ENCODE measurements around the gene APBB3.

APBB3 gene

DNA sequence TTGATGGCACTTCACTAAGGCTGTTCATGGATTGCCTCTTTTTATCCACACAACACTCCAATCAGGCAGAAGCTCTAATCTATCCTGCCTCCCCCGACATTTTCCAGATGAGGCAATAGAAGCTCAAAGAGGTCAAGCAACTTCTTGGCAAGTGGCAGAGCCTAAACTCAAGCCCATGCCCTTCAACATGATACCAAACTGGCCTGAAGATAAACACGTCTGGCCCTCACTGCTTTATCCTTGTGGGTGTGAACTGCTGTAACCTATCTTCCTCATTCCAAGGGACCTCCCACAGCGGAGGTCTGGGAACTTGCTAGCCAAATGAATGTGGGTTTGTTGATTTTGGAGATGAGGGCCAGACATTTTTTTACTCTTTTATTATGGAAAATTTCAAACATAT, 9.8 kb upstream of the APBB3 start:
- no peak for DNase-seq

- DNase-seq: no peak
Measured at GRCh38 chr5:140573683-140574082, 9.3 kb upstream of the APBB3 start.

GRCh38 chr5:140571105-140571504, 6.7 kb upstream of the APBB3 start:
- DNase-seq: no peak

GRCh38 chr5:140570488-140570887, 6.1 kb upstream of the APBB3 start:
- no peak for DNase-seq

DNA sequence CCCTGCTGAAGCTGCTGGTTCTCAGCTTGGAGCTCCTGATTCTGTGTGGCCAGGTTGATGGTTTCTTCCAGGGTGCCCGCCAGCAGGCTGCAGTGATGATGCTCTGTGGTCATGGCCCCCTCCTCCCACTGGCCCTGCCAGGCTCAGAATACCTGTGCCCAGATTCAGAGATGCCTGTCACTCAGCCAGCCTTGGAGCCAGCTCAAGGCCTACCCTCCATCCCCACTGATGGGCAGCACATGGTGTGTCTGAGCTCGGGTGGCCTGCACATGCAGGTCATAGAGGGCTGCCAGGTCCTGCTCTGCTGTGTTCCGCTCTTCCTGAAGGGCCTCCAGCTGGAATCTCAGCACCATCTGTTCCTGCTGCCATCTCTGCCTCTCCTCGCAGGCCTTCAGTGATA, 5.7 kb upstream of the APBB3 start:
- no peak for DNase-seq

DNA sequence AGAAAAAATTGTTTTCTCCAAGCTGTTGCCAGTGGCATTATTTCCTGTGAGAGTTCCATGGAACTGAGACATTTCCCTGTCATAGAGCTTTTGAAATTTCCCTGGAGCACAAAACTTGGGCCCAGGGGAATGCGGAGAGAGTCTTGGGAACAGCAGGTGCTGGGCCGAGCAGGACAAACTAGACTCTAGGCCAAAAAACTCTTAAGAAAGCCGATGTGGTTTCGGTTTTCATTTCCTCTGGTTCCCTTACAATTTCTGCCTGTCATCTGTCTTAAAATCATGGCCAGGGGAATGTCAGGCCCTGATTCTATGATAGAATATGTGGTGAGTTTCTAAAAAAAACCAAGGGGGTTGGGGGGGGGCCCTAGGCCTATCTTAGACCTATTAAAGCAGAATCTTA, 4.8 kb upstream of the APBB3 start:
- DNase-seq: no peak

- DNase-seq: no peak
Measured at GRCh38 chr5:140568443-140569063, 4.2 kb upstream of the APBB3 start.

DNA sequence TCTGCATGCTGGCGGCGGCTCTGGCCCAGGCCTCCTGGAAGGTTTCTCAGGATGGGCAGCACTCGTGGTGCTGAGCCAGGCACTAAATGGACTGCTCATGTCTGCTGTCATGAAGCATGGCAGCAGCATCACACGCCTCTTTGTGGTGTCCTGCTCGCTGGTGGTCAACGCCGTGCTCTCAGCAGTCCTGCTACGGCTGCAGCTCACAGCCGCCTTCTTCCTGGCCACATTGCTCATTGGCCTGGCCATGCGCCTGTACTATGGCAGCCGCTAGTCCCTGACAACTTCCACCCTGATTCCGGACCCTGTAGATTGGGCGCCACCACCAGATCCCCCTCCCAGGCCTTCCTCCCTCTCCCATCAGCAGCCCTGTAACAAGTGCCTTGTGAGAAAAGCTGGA, 3.5 kb upstream of the APBB3 start:
- no peak for DNase-seq

- DNase-seq: no peak
Measured at GRCh38 chr5:140567136-140567818, 2.9 kb upstream of the APBB3 start.

GRCh38 chr5:140566665-140567064, 2.3 kb upstream of the APBB3 start:
- no peak for DNase-seq

GRCh38 chr5:140565780-140566095, 1.3 kb upstream of the APBB3 start:
- DNase-seq: no peak

DNA sequence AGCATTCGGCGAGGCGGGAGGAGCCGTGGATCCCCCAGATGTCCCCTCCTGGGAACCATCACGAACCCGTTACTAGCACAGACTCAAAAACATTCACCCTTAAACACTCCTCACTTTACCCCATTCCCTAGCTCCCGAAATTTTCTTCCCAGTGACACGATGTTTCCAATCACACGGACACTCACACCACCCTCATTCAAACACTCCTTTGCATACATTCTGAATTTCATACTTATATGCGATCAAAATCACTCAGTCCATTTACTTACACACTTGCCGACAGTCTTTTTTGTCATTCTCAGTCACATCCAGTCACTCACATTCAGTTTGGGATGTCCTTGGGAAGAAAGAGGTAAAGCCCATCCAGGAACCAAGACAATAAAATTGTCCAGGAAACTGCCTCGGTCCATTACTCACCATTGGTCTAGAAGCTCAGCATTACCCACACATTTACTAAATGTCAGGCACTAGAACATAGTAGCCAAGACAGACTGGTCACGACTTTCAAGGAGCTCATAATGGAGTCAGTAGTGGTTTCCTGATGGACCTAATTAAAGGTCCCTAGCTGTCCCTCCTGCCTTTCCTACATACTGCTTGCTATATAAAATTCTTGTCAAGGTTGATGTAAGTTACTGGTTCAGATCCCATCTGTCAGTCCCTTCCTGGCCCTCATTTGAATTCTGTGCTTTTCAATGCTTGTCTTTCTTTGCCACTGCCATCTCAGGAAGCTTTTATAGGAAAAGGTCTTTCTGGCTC, 804 bp upstream of the APBB3 start:
- DNase-seq: no peak

- no peak for DNase-seq
Measured at GRCh38 chr5:140563596-140563995, 802 bp downstream of the APBB3 start.

DNA sequence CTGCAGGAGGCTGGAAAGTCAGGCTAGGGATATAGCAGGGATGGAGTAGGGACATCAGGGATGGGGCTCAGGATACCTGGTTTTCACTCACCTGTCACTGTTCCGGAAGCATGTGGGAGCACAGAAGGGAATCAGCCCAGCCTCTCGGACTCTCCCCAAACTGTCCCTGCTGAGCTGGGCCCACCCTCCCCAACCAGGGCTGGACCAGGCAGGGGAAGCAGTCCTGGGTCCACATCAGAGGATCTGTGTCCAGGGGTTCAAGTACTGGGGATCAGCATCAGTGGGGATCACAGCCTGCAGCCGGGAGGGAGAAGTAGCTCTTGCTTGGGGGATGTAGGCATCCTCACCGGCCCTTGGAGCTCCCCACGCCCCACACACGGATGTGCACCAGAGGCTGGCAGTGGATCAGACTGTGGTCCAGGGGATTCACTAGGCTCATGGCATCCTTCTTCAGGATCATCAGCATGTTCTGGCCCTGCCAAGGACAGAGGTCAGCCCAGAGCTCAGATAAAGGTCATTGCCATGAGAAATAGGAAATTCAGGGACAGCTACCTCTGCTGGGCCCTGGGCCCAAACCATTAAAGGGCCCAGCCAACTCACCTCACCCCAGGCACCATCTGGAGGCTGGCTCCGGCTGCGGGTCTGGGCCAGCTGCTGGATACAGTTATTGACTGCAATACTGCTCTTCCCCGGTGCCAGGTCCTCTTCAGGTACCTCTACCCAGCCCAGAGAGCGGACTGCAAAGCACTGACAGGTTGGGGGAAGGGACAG, 2.5 kb downstream of the APBB3 start:
- no peak for DNase-seq

GRCh38 chr5:140560227-140560626, 4.2 kb downstream of the APBB3 start:
- DNase-seq: no peak

DNA sequence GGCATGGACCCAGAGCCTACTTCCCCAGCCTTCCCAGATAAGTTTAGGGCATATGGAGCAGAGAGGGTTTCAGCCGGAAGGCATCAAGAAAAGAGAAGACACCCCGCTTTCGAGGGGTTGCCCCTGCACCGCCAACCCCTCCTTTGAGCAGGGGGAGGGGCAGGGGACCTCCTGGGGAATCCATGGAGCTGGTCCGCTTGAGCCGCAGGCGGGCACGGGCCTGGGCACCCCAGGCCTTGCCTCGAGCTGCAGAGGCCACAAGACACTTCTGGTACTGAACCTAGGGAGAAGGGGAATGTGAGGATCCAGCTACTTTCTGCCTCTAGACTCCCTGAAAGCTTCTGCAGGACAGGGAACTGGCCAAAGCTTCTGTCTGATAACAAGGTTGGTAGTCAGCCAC, 5.9 kb downstream of the APBB3 start:
- no peak for DNase-seq

DNA sequence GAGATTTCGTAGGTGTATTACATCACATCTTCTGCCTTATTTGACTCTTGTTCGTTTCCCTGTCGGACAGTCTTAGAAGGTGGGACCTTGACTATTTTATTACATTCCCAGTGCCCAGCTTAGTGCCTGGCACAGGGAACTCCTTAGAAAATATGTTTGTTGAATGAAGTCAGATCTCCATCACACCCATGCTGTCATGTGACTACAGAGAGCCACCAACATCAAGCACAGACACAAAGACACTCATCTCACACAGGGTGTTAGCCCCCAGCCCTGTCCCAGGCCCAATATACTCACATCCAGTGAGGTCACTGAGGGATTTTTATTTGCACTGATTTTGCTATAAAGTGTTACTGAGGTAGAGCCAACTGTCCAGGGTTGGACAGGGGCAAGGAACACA, 6.4 kb downstream of the APBB3 start:
- no peak for DNase-seq

DNA sequence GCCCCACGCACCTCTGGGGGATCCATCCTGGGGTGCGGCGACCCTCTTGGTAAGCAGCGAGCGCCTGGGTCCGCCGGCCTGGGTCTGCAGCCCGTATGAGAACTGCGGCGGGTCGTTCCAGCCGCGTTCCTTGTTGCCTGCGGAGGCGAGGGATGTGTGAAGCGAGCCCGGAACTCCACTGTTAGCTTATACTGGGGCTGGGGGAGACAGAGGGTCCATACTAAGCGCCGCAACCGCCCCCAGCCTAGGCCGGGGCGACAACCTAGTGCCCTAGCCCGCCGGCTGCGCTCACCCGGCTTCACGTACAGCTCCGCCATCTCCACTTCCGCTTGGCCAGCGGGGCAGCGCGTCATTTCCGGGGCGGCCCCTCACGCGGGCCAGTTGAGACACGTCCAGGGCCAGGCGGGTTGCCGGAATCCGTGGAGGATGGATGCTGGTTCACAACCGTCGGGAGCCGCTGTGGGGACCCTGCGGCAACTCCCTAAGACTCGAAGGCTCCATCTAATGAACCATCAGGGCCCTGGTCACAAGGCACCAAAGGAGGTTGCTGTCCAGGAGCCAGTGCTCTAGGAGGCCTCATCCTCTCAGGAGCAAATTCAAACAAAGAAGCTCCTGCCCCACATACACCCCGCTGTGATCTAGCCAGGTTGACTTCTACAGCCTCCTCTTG, 7.1 kb downstream of the APBB3 start, which contains the start of gene SRA1:
Gene SRA1 (minus strand): TSS at position 338 of the 670 bp plus-strand sequence. CDS start 21 bp downstream, at position 317.
- peak; percentile 80 to 91 for DNase-seq

GRCh38 chr5:140556438-140556837, 8.0 kb downstream of the APBB3 start:
- DNase-seq: no peak

GRCh38 chr5:140555747-140556312, 8.6 kb downstream of the APBB3 start:
- no peak for DNase-seq

GRCh38 chr5:140554454-140554853, 9.9 kb downstream of the APBB3 start:
- no peak for DNase-seq

DNA sequence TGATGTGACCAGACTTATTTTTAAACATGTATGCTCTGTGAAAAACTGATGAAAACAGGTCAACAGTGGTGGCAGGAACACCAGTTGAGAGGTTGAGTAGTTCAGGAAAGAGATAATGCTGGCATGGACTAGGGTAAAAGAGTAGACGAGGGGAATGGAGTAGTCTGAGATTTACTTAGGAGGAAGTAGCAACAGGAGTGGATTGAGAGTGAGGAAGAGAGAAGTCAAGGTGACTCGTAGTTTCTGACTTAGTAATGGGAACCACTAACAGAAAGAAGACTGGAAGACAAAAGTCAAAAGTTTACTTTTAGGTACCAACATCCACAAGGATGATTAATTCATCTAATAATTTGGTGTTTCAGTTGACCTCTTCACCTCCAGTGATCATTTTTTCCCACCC, 10.7 kb downstream of the APBB3 start:
- DNase-seq: no peak

GRCh38 chr5:140551872-140552271, 12.5 kb downstream of the APBB3 start:
- DNase-seq: no peak

Measured in SW 1271 (cell line).